Stimulated activated CD8-positive, alpha-beta memory T cell treated with anti-CD3 and anti-CD28 coated beads, Interleukin-12 subunit alpha, Interleukin-12 subunit beta, amount 100 ng/mL, for 4 hours (primary cell): Measurements from ENCODE around the gene CUTA.
"Not testable (repeated sequence)": the region's sequence is repeated elsewhere in the genome, so short reads cannot be mapped to it uniquely, and the experiment has no call there.

Source experiments
- DNase-seq: peaks from one replicate; pipeline ENCODE4 v3.0.0-alpha.2; 2020; ENCODE audit warnings: low read depth

CUTA gene

GRCh38 chr6:33405386-33405940, 12.4 kb downstream of the CUTA start:
- no peak for DNase-seq

- no peak for DNase-seq
These were observed 13.0 kb downstream of the CUTA start for GRCh38 chr6:33404884-33405283.

- not testable (repeated sequence) for DNase-seq
These were observed 18.0 kb downstream of the CUTA start for GRCh38 chr6:33399881-33400280.

GRCh38 chr6:33398601-33399000, 19.3 kb downstream of the CUTA start:
- not testable (repeated sequence) for DNase-seq

- DNase-seq = no peak
These were observed 20.4 kb downstream of the CUTA start for GRCh38 chr6:33397541-33397940.

GRCh38 chr6:33392979-33393378, 24.9 kb downstream of the CUTA start:
- DNase-seq = no peak

GRCh38 chr6:33392595-33392948, 25.3 kb downstream of the CUTA start:
- DNase-seq = no peak

- no peak for DNase-seq
These were observed 25.8 kb downstream of the CUTA start for GRCh38 chr6:33391922-33392594.

GRCh38 chr6:33391278-33391921, 26.5 kb downstream of the CUTA start, which contains the start of gene KIFC1:
TSS of gene KIFC1 (plus strand) at chr6:33391823. CDS start at chr6:33391986, 163 bp downstream.
- DNase-seq = peak; percentile 97

GRCh38 chr6:33390767-33391277, 27.1 kb downstream of the CUTA start:
- DNase-seq = no peak

GRCh38 chr6:33390173-33390572, 27.7 kb downstream of the CUTA start:
- DNase-seq = no peak

- DNase-seq = no peak
These were observed 33.3 kb downstream of the CUTA start for GRCh38 chr6:33384581-33385020.

GRCh38 chr6:33383427-33384185, 34.3 kb downstream of the CUTA start:
- no peak for DNase-seq

GRCh38 chr6:33380272-33380981, 37.5 kb downstream of the CUTA start:
- DNase-seq = no peak

GRCh38 chr6:33379184-33379583, 38.7 kb downstream of the CUTA start:
- DNase-seq = not testable (repeated sequence)

GRCh38 chr6:33377171-33377570, 40.7 kb downstream of the CUTA start:
- DNase-seq = no peak

GRCh38 chr6:33375143-33375671, 42.7 kb downstream of the CUTA start:
- no peak for DNase-seq

- DNase-seq = no peak
These were observed 43.7 kb downstream of the CUTA start for GRCh38 chr6:33373960-33374910.

- DNase-seq = no peak
These were observed 45.3 kb downstream of the CUTA start for GRCh38 chr6:33372526-33373123.

- not testable (repeated sequence) for DNase-seq
These were observed 46.0 kb downstream of the CUTA start for GRCh38 chr6:33371901-33372300.
